Liver (tissue), 9 donors: ENCODE data around the gene TMEM163. TPM values are rescaled to one million over a fixed set of nuclear protein-coding genes. Genes with fewer than 3 reads are reported as not detected.

Experiments used
- DNase-seq: peaks from one replicate; pipeline ENCODE4 v3.0.0-alpha.2; 2017; ENCODE audit warnings: low spot score
- H3K27ac ChIP-seq, 2 donors: one replicate each; pipeline ENCODE4 v1.7.0; 2013; ENCODE audit warnings: inconsistent platforms in 2 of 2, low read length in 2 of 2, control low read depth in 1 of 2, low read depth in 1 of 2, mild to moderate bottlenecking in 1 of 2
- H3K27me3 ChIP-seq, 4 donors: one replicate each; pipeline versions ENCODE4 v1.6.1 to v1.7.0; 2013; ENCODE audit warnings: low read length in 3 of 4, inconsistent platforms in 1 of 4, mild to moderate bottlenecking in 1 of 4, moderate library complexity in 1 of 4; ENCODE audit not compliant: control insufficient read depth in 4 of 4, insufficient read depth in 4 of 4
- H3K36me3 ChIP-seq, 4 donors: one replicate each; pipeline versions ENCODE4 v1.6.1 to v1.7.0; 2013; ENCODE audit warnings: low read length in 3 of 4, mild to moderate bottlenecking in 3 of 4, low read depth in 1 of 4, moderate library complexity in 1 of 4; ENCODE audit not compliant: control insufficient read depth in 4 of 4, insufficient read depth in 3 of 4
- H3K4me1 ChIP-seq, 4 donors: one replicate each; pipeline versions ENCODE4 v1.6.1 to v1.7.0; 2013; ENCODE audit warnings: low read length in 3 of 4, mild to moderate bottlenecking in 3 of 4, moderate library complexity in 1 of 4; ENCODE audit not compliant: control insufficient read depth in 4 of 4, insufficient read depth in 4 of 4
- H3K4me3 ChIP-seq, 3 donors: one replicate each; pipeline versions ENCODE4 v1.6.1 to v1.7.0; 2013; ENCODE audit warnings: low read length in 3 of 3, control low read depth in 1 of 3, low read depth in 1 of 3, mild to moderate bottlenecking in 1 of 3
- H3K9ac ChIP-seq, 2 donors: one replicate each; pipeline ENCODE4 v1.7.0; 2013; ENCODE audit warnings: low read length in 2 of 2, mild to moderate bottlenecking in 2 of 2, moderate library complexity in 2 of 2, control low read depth in 1 of 2, low read depth in 1 of 2
- H3K9me3 ChIP-seq, 4 donors: one replicate each; pipeline versions ENCODE4 v1.6.1 to v1.7.0; 2013; ENCODE audit warnings: low read length in 3 of 4; ENCODE audit not compliant: control insufficient read depth in 4 of 4
- ATF3 ChIP-seq: IDR thresholded peaks from 2 replicates; pipeline ENCODE4 v1.6.1; 2016; ENCODE audit warnings: antibody characterized with exemption
- CTCF ChIP-seq: fragments of 150-350 bp; IDR thresholded peaks from 2 replicates; pipeline ENCODE4 v1.5.1; 2017; ENCODE audit warnings: improper control_type of control experiment, low read depth, low read length; ENCODE audit not compliant: missing input control
- EGR1 ChIP-seq, 2 donors: IDR thresholded peaks; 2 replicates each; pipeline ENCODE4 v1.6.1; 2016 to 2018; ENCODE audit warnings: antibody characterized with exemption in 2 of 2, low read depth in 2 of 2
- FOXA1 ChIP-seq: IDR thresholded peaks from 2 replicates; pipeline ENCODE4 v1.6.1; 2016; ENCODE audit warnings: antibody characterized with exemption
- FOXA2 ChIP-seq: IDR thresholded peaks from 2 replicates; pipeline ENCODE4 v1.6.1; 2016; ENCODE audit warnings: antibody characterized with exemption
- GABPA ChIP-seq, 2 donors: IDR thresholded peaks in 1 of 2; conservative IDR thresholded peaks in 1 of 2; 2 replicates each; pipeline ENCODE4 v1.6.1; 2016; ENCODE audit warnings: antibody characterized with exemption in 2 of 2, mild to moderate bottlenecking in 1 of 2, moderate library complexity in 1 of 2
- HNF4A ChIP-seq, 2 donors: conservative IDR thresholded peaks; 2 replicates each; pipeline ENCODE4 v1.6.1; 2016; ENCODE audit warnings: antibody characterized with exemption in 2 of 2, mild to moderate bottlenecking in 2 of 2
- HNF4G ChIP-seq: IDR thresholded peaks from 2 replicates; pipeline ENCODE4 v1.6.1; 2016; ENCODE audit warnings: antibody characterized with exemption
- JUND ChIP-seq, 2 donors: IDR thresholded peaks; 2 replicates each; pipeline ENCODE4 v1.6.1; 2016; ENCODE audit warnings: antibody characterized with exemption in 2 of 2
- MAX ChIP-seq: IDR thresholded peaks from 2 replicates; pipeline ENCODE4 v1.6.1; 2016; ENCODE audit warnings: antibody characterized with exemption
- NR2F2 ChIP-seq: IDR thresholded peaks from 2 replicates; pipeline ENCODE4 v1.6.1; 2016; ENCODE audit warnings: antibody characterized with exemption
- RAD21 ChIP-seq, 2 donors: IDR thresholded peaks; 2 replicates each; pipeline ENCODE4 v1.6.1; 2016; ENCODE audit warnings: antibody characterized with exemption in 2 of 2, mild to moderate bottlenecking in 2 of 2
- REST ChIP-seq: IDR thresholded peaks from 2 replicates; pipeline ENCODE4 v1.6.1; 2016; ENCODE audit warnings: antibody characterized with exemption, mild to moderate bottlenecking
- RXRA ChIP-seq, 2 donors: IDR thresholded peaks; 2 replicates each; pipeline ENCODE4 v1.6.1; 2017 to 2018; ENCODE audit warnings: antibody characterized with exemption in 2 of 2, mild to moderate bottlenecking in 1 of 2
- SP1 ChIP-seq: IDR thresholded peaks from 2 replicates; pipeline ENCODE4 v1.6.1; 2018; ENCODE audit warnings: antibody characterized with exemption, mild to moderate bottlenecking
- TAF1 ChIP-seq: conservative IDR thresholded peaks from 2 replicates; pipeline ENCODE4 v1.6.1; 2016; ENCODE audit warnings: antibody characterized with exemption, mild to moderate bottlenecking
- YY1 ChIP-seq: IDR thresholded peaks from 2 replicates; pipeline ENCODE4 v1.6.1; 2016; ENCODE audit warnings: antibody characterized with exemption, mild to moderate bottlenecking
- ZBTB33 ChIP-seq: IDR thresholded peaks from 2 replicates; pipeline ENCODE4 v1.6.1; 2016; ENCODE audit warnings: antibody characterized with exemption
- WGBS: extraction: QIAGEN DNeasy Blood & Tissue Kit; methylation state at CpG from one replicate; pipeline ENCODE4 v1.1.7; 2013; 5-methylcytosine and 5-hydroxymethylcytosine counted together
- polyA plus RNA-seq, 2 donors: library from polyadenylated mRNA; stranded (reverse) in 1 of 2; unstranded in 1 of 2; fragments of 200-250 nt in 1 of 2; fragments of >200 nt in 1 of 2; fragmentation: Nextera tagmentation in 1 of 2; extraction: Ambion mirVana in 1 of 2; gene quantifications; one replicate each; pipeline versions ENCODE4 v1.2.1 to v1.2.3, GENCODE V29; 2013 to 2015
- total RNA-seq, 2 donors: library from RNA; depleted of rRNA; stranded (reverse); fragments of >200 nt; gene quantifications; one replicate each; pipeline ENCODE4 v1.2.3, GENCODE V29; 2014
- donor health status: healthy.
- donor health status: healthy.
- donor health status: healthy.
- donor health status: healthy.
- donor health status: healthy.

TMEM163 gene
- total and polyA plus RNA-seq, 4 donors = 0.08 to 0.48 (median 0.25) TPM

GRCh38 chr2:134432435-134432883 lies 286.3 kb downstream of the TMEM163 start:
- H3K27ac ChIP-seq = peak overlapping the region; percentile 86 to 88
- 55% methylated on average over 3 of the region's 3 CpGs for WGBS
- no peak for DNase-seq

More at GRCh38 chr2:134432435-134432883, 286.3 kb downstream of the TMEM163 start:
- Histone ChIP-seq H3K9ac (no peak overlapping the region), H3K4me1 (peaks cover 6 to 35% (median 32%) of the 10 kb centered on the region in 4 donors), H3K36me3 (peaks cover 0 to 2% (median 1%) of the 10 kb centered on the region in 4 donors), H3K9me3 (no peaks in the 10 kb centered on the region), H3K4me3 (no peak overlapping the region), H3K27me3 (no peaks in the 10 kb centered on the region)
- TF ChIP-seq RAD21 (IDR thresholded peaks at IDR 0.05) = peak in 1 of 2 donors; percentile 57
- TF ChIP-seq GABPA (IDR thresholded peaks at IDR 0.05 in 1 of 2, conservative IDR thresholded peaks at IDR 0.05 in 1 of 2) = no peak
- TF ChIP-seq ATF3 = peak; percentile 43
- peak; percentile 60 for TF ChIP-seq TAF1
- TF ChIP-seq SP1 = peak; percentile 90
- TF ChIP-seq MAX = peak; percentile 82
- TF ChIP-seq FOXA1 = peak; percentile 60
- TF ChIP-seq YY1 = peak; percentile 55
- TF ChIP-seq FOXA2 = peak; percentile 82
- peak; percentile 80 to 89 for TF ChIP-seq JUND (IDR thresholded peaks at IDR 0.05)
- peak; percentile 84 to 88 for TF ChIP-seq HNF4A (conservative IDR thresholded peaks at IDR 0.05)
- TF ChIP-seq NR2F2 = no peak
- TF ChIP-seq EGR1 (IDR thresholded peaks at IDR 0.05; ENCODE audit: low read depth in 2 of 2) = peak in 1 of 2 donors; percentile 82
- TF ChIP-seq RXRA (IDR thresholded peaks at IDR 0.05) = peak; percentile 88 to 91
- no peak for TF ChIP-seq CTCF
- TF ChIP-seq REST = peak; percentile 63
- TF ChIP-seq HNF4G = peak; percentile 71
- peak; percentile 79 for TF ChIP-seq ZBTB33
